H9 (cell line): ENCODE results near the gene CPT1C. TPM values are rescaled to one million over a fixed set of nuclear protein-coding genes. Genes with fewer than 3 reads are reported as not detected.

ENCODE experiments used
- DNase-seq: peaks from one replicate; pipeline ENCODE4 v3.0.0-alpha.2; 2017
- H2AFZ ChIP-seq: one replicate; pipeline ENCODE4 v1.6.1; 2013; ENCODE audit warnings: mild to moderate bottlenecking, low read length, control low read depth, moderate library complexity
- H2AK5ac ChIP-seq: 2 replicates; pipeline ENCODE4 v1.6.1; 2013; ENCODE audit warnings: low read length, control low read depth, mixed read lengths; ENCODE audit not compliant: insufficient read length
- H2BK120ac ChIP-seq: one replicate; pipeline ENCODE4 v1.6.1; 2013; ENCODE audit warnings: low read depth, mild to moderate bottlenecking, low read length, control low read depth, inconsistent platforms; ENCODE audit not compliant: poor library complexity, severe bottlenecking
- H2BK12ac ChIP-seq: 2 replicates; pipeline ENCODE4 v1.6.1; 2013; ENCODE audit warnings: low read length, control low read depth, mixed read lengths, low read depth; ENCODE audit not compliant: insufficient read length
- H2BK15ac ChIP-seq: 2 replicates; pipeline ENCODE4 v1.6.1; 2013; ENCODE audit warnings: low read depth, low read length, control low read depth
- H2BK20ac ChIP-seq: one replicate; pipeline ENCODE4 v1.6.1; 2013; ENCODE audit warnings: low read depth, mild to moderate bottlenecking, low read length, control low read depth, inconsistent platforms; ENCODE audit not compliant: poor library complexity, severe bottlenecking
- H2BK5ac ChIP-seq: 2 replicates; pipeline ENCODE4 v1.6.1; 2013; ENCODE audit warnings: low read length, control low read depth, mixed read lengths; ENCODE audit not compliant: insufficient read length
- H3K14ac ChIP-seq: 2 replicates; pipeline ENCODE4 v1.6.1; 2013; ENCODE audit warnings: low read length, control low read depth; ENCODE audit not compliant: insufficient read depth
- H3K18ac ChIP-seq: 2 replicates; pipeline ENCODE4 v1.6.1; 2013; ENCODE audit warnings: low read depth, mild to moderate bottlenecking, mixed read lengths, low read length, control low read depth; ENCODE audit not compliant: insufficient read length
- H3K23ac ChIP-seq: 2 replicates; pipeline ENCODE4 v1.6.1; 2013; ENCODE audit warnings: low read length, control low read depth, mixed read lengths, low read depth; ENCODE audit not compliant: insufficient read length
- H3K23me2 ChIP-seq: 2 replicates; pipeline ENCODE4 v1.6.1; 2013; ENCODE audit warnings: low read depth, mild to moderate bottlenecking, mixed read lengths, low read length, control low read depth; ENCODE audit not compliant: insufficient read length, poor library complexity, severe bottlenecking
- H3K27ac ChIP-seq: 2 replicates; pipeline ENCODE4 v1.5.1; 2013; ENCODE audit warnings: low read length, control low read depth, mixed read lengths, low read depth; ENCODE audit not compliant: insufficient read length
- H3K27me3 ChIP-seq: 2 replicates; pipeline ENCODE4 v1.6.1; 2013; ENCODE audit warnings: low read length, control low read depth, inconsistent platforms; ENCODE audit not compliant: insufficient read depth
- H3K4ac ChIP-seq: 2 replicates; pipeline ENCODE4 v1.6.1; 2013; ENCODE audit warnings: low read depth, mild to moderate bottlenecking, control low read depth, inconsistent platforms, low read length, moderate library complexity
- H3K4me1 ChIP-seq: 2 replicates; pipeline ENCODE4 v1.6.1; 2013; ENCODE audit warnings: low read length, control low read depth, inconsistent platforms; ENCODE audit not compliant: insufficient read depth
- H3K4me2 ChIP-seq: 2 replicates; pipeline ENCODE4 v1.6.1; 2013; ENCODE audit warnings: low read length, control low read depth, mixed read lengths; ENCODE audit not compliant: insufficient read length, insufficient read depth
- H3K56ac ChIP-seq: 2 replicates; pipeline ENCODE4 v1.6.1; 2013; ENCODE audit warnings: low read depth, mild to moderate bottlenecking, mixed read lengths, low read length, control low read depth; ENCODE audit not compliant: insufficient read length
- H3K79me1 ChIP-seq: 2 replicates; pipeline ENCODE4 v1.6.1; 2013; ENCODE audit warnings: low read depth, mild to moderate bottlenecking, moderate library complexity, low read length, control low read depth, inconsistent platforms; ENCODE audit not compliant: insufficient read depth, poor library complexity, severe bottlenecking
- H3K79me2 ChIP-seq: 2 replicates; pipeline ENCODE4 v1.6.1; 2013; ENCODE audit warnings: low read length, control low read depth, inconsistent platforms; ENCODE audit not compliant: insufficient read depth
- H3K9ac ChIP-seq: 2 replicates; pipeline ENCODE4 v1.6.1; 2013; ENCODE audit warnings: low read length, control low read depth, mixed read lengths; ENCODE audit not compliant: insufficient read length; ENCODE audit errors: extremely low read depth
- H3K9me3 ChIP-seq: one replicate; pipeline ENCODE4 v1.6.1; 2013; ENCODE audit warnings: low read depth, low read length, inconsistent platforms; ENCODE audit not compliant: control insufficient read depth
- H3T11ph ChIP-seq: one replicate; pipeline ENCODE4 v1.6.1; 2013; ENCODE audit warnings: mild to moderate bottlenecking, low read length, control low read depth, inconsistent platforms
- H4K20me1 ChIP-seq: one replicate; pipeline ENCODE4 v1.6.1; 2013; ENCODE audit not compliant: control insufficient read depth, insufficient read length, insufficient read depth
- H4K5ac ChIP-seq: 2 replicates; pipeline ENCODE4 v1.6.1; 2013; ENCODE audit warnings: low read depth, mild to moderate bottlenecking, mixed read lengths, low read length, control low read depth; ENCODE audit not compliant: insufficient read length
- H4K8ac ChIP-seq: replicated peaks from 2 replicates; pipeline ENCODE4 v1.6.1; 2013; ENCODE audit warnings: low read length, control low read depth, mixed read lengths, low read depth; ENCODE audit not compliant: insufficient read length
- H4K91ac ChIP-seq: 2 replicates; pipeline ENCODE4 v1.6.1; 2013; ENCODE audit warnings: low read depth, mild to moderate bottlenecking, moderate library complexity, mixed read lengths, low read length, control low read depth; ENCODE audit not compliant: insufficient read length
- H3K27ac Mint-ChIP-seq, 3 experiments: 2 replicates in 2 of 3; 3 replicates in 1 of 3; pipeline ENCODE4 v1.8.0; 2020 to 2021; ENCODE audit warnings: mixed read lengths in 3 of 3, mild to moderate bottlenecking in 1 of 3, moderate library complexity in 1 of 3
- H3K27me3 Mint-ChIP-seq: 2 replicates; pipeline ENCODE4 v1.8.0; 2021; ENCODE audit warnings: low read depth, mild to moderate bottlenecking, moderate library complexity, mixed read lengths
- H3K36me3 Mint-ChIP-seq, 3 experiments: 2 replicates in 2 of 3; 3 replicates in 1 of 3; pipeline ENCODE4 v1.8.0; 2020 to 2021; ENCODE audit warnings: low read depth in 3 of 3, mixed read lengths in 3 of 3; ENCODE audit not compliant: insufficient read depth in 1 of 3
- H3K4me1 Mint-ChIP-seq, 2 experiments: 2 replicates each; pipeline ENCODE4 v1.8.0; 2020; ENCODE audit warnings: mixed read lengths in 2 of 2
- H3K4me3 Mint-ChIP-seq, 2 experiments: 2 replicates in 1 of 2; 3 replicates in 1 of 2; pipeline ENCODE4 v1.8.0; 2020 to 2021; ENCODE audit warnings: mild to moderate bottlenecking in 2 of 2, mixed read lengths in 2 of 2, moderate library complexity in 1 of 2
- H3K9me3 Mint-ChIP-seq, 2 experiments: 2 replicates in 1 of 2; 3 replicates in 1 of 2; pipeline ENCODE4 v1.8.0; 2020; ENCODE audit warnings: mild to moderate bottlenecking in 2 of 2, mixed read lengths in 2 of 2, moderate library complexity in 1 of 2
- CTCF ChIP-seq: fragments of 200-600 bp; sonication (generic); conservative IDR thresholded peaks from 3 replicates; pipeline ENCODE4 v1.8.0; 2021; ENCODE audit warnings: antibody characterized with exemption, mild to moderate bottlenecking
- WGBS: extraction: QIAGEN DNeasy Blood & Tissue Kit; methylation state at CpG from one replicate; pipeline ENCODE4 v1.1.7; 2013; ENCODE audit warnings: missing lambda C conversion rate, low lambda C conversion rate, mixed read lengths; ENCODE audit not compliant: insufficient read length; ENCODE audit errors: extremely low coverage; 5-methylcytosine and 5-hydroxymethylcytosine counted together
- total RNA-seq: library from RNA; stranded (reverse); gene quantifications from 2 replicates; pipeline ENCODE4 v1.2.1, GENCODE V29; 2021

CPT1C gene
- total RNA-seq, 1 experiment from 2014 or later = 74.6 TPM

GRCh38 chr19:49739098-49739497 lies 48.2 kb downstream of the CPT1C start:
- Histone ChIP-seq H2BK15ac (no peak overlapping the region), H3K14ac (no peak overlapping the region), H2BK120ac (no peak overlapping the region), H3K23ac (no peak overlapping the region), H2BK20ac (no peak overlapping the region), H3K4ac (no peak overlapping the region), H3K79me1 (no peaks in the 10 kb centered on the region), H2BK5ac (no peak overlapping the region), H4K5ac (no peak overlapping the region), H4K20me1 (no peaks in the 10 kb centered on the region), H3K27ac (no peak overlapping the region), H4K91ac (no peak overlapping the region), H3K9ac (no peak overlapping the region), H3K18ac (no peak overlapping the region), H3K56ac (no peak overlapping the region), H3K23me2 (no peaks in the 10 kb centered on the region), H3K79me2 (no peaks in the 10 kb centered on the region), H3K4me1 (no peaks in the 10 kb centered on the region), H4K8ac (no peak overlapping the region), H3K9me3 (no peaks in the 10 kb centered on the region), H2AK5ac (no peak overlapping the region), H3K4me2 (no peak overlapping the region), H2BK12ac (no peak overlapping the region), H3T11ph (no peak overlapping the region), H2AFZ (no peak overlapping the region), H3K27me3 (no peaks in the 10 kb centered on the region)
- H3K27me3 Mint-ChIP-seq = no peaks in the 10 kb centered on the region
- no peak overlapping the region for H3K4me3 Mint-ChIP-seq
- H3K9me3 Mint-ChIP-seq = no peaks in the 10 kb centered on the region
- no CpG with 5 or more reads among the region's 1 CpG for WGBS
- no peak for TF ChIP-seq CTCF
- no peaks in the 10 kb centered on the region for H3K36me3 Mint-ChIP-seq
- no peak for DNase-seq
- H3K27ac Mint-ChIP-seq = no peak overlapping the region
- no peaks in the 10 kb centered on the region for H3K4me1 Mint-ChIP-seq
